Brain microvascular endothelial cell (primary cell): ENCODE data around the gene ZNF732.
A peak's percentile ranks its signal among the peaks of the same experiment; 100 is the strongest.

Experiments
- DNase-seq: peaks from one replicate; pipeline ENCODE4 v3.0.0-alpha.2; 2020
- H3K27ac ChIP-seq: fragments of 250-450 bp; sonication (Bioruptor Pico); 2 replicates; pipeline ENCODE4 v1.5.1; 2020; ENCODE audit warnings: mild to moderate bottlenecking, moderate library complexity
- H3K27me3 ChIP-seq: fragments of 250-450 bp; sonication (Bioruptor Pico); replicated peaks from 2 replicates; pipeline ENCODE4 v1.5.1; 2020; ENCODE audit warnings: mild to moderate bottlenecking
- H3K36me3 ChIP-seq: fragments of 250-450 bp; sonication (Bioruptor Pico); replicated peaks from 2 replicates; pipeline ENCODE4 v1.5.1; 2020; ENCODE audit warnings: mild to moderate bottlenecking
- H3K4me3 ChIP-seq: 2 replicates; pipeline ENCODE4 v1.5.1; 2011; ENCODE audit warnings: low read depth, mild to moderate bottlenecking, control low read depth, low read length, moderate library complexity
- CTCF ChIP-seq: IDR thresholded peaks from 2 replicates; pipeline ENCODE4 v1.5.1; 2011; ENCODE audit warnings: low read depth, mild to moderate bottlenecking, moderate library complexity, low read length, control low read depth, inconsistent platforms; ENCODE audit errors: missing control alignments
- in situ Hi-C: cut with HindIII; loops from 2 replicates; pipeline ENCODE4 v1.10.0; 2017; ENCODE audit warnings: low sequenced_read_pairs, low pct_ligation_motif_present

The ZNF732 gene

GRCh38 chr4:336893-337142 lies 31.5 kb upstream of the ZNF732 start:
- no peak for DNase-seq
- TF ChIP-seq CTCF, result no peak

GRCh38 chr4:336099-336892 lies 31.0 kb upstream of the ZNF732 start:
- Histone ChIP-seq H3K27ac (no peak overlapping the region), H3K27me3 (no peaks in the 10 kb centered on the region), H3K36me3 (no peaks in the 10 kb centered on the region), H3K4me3 (peak overlapping the region; percentile 84)
- no peak for TF ChIP-seq CTCF
- no peak for DNase-seq
- in situ Hi-C loops, result no loop called here

More at GRCh38 chr4:336893-337142, 31.5 kb upstream of the ZNF732 start:
- Histone ChIP-seq H3K27me3 (no peaks in the 10 kb centered on the region), H3K4me3 (peak overlapping the region; percentile 84), H3K27ac (peak overlapping the region; percentile 7), H3K36me3 (no peaks in the 10 kb centered on the region)
- in situ Hi-C loops, result no loop called here

GRCh38 chr4:335515-335914 lies 30.2 kb upstream of the ZNF732 start:
- TF ChIP-seq CTCF, result no peak
- in situ Hi-C loops, result no loop called here
- Histone ChIP-seq H3K27ac (no peak overlapping the region), H3K27me3 (no peaks in the 10 kb centered on the region), H3K36me3 (no peaks in the 10 kb centered on the region), H3K4me3 (no peak overlapping the region)
- DNase-seq, result no peak

DNA sequence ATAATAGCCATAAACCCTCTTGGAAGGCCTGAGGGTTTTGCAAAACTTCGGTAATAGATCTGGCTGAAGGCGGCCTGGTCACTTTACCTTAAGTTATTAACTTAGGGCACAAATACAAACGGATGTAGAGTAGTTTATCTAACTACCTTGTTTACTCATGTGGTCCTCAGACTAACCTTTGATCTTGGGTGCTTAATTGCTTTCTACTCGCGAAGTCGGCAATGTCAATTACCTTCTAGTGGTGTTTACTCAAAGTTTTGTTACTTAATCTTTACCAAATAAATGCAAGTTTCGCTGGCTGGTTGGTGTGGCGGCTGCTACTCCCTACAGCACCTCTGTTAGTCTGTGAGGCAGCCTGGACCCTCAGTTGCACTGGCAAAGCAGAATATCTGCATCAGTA lies 23.5 kb upstream of the ZNF732 start:
- no peak for TF ChIP-seq CTCF
- Histone ChIP-seq H3K36me3 (no peaks in the 10 kb centered on the region), H3K4me3 (no peak overlapping the region), H3K27ac (no peak overlapping the region), H3K27me3 (no peaks in the 10 kb centered on the region)
- in situ Hi-C loops, result no loop called here
- DNase-seq, result no peak

- TF ChIP-seq CTCF, result no peak
- DNase-seq, result no peak
- Histone ChIP-seq H3K27ac (no peak overlapping the region), H3K36me3 (no peaks in the 10 kb centered on the region), H3K27me3 (no peaks in the 10 kb centered on the region), H3K4me3 (no peak overlapping the region)
- in situ Hi-C loops, result no loop called here
Observed at GRCh38 chr4:314296-314903, 9.1 kb upstream of the ZNF732 start.

DNA sequence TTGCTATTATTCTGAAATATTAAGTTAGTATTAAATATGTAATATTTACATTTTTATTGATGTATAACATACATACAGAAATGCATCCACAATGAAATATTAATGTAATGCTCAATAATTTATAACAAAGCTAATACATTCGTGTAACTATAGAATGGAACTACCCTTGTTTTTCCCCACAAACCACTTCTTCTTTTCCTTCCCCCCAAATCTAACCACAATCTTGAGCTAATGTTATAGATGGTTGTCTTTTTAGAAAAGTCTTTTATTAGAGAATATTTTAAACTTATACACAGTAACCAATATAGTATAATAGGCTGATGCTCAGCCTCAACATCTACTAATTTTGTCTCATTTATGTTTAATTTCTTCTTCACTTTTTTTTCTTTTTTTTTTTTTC lies 4.5 kb upstream of the ZNF732 start:
- H3K27me3 ChIP-seq, result no peaks in the 10 kb centered on the region
- DNase-seq, result no peak
- H3K36me3 ChIP-seq, result no peaks in the 10 kb centered on the region
- in situ Hi-C loops, result no loop called here
- H3K4me3 ChIP-seq, result no peak overlapping the region
- no peak overlapping the region for H3K27ac ChIP-seq
- no peak for TF ChIP-seq CTCF
